ENCODE results near the gene DZIP1.

DNA sequence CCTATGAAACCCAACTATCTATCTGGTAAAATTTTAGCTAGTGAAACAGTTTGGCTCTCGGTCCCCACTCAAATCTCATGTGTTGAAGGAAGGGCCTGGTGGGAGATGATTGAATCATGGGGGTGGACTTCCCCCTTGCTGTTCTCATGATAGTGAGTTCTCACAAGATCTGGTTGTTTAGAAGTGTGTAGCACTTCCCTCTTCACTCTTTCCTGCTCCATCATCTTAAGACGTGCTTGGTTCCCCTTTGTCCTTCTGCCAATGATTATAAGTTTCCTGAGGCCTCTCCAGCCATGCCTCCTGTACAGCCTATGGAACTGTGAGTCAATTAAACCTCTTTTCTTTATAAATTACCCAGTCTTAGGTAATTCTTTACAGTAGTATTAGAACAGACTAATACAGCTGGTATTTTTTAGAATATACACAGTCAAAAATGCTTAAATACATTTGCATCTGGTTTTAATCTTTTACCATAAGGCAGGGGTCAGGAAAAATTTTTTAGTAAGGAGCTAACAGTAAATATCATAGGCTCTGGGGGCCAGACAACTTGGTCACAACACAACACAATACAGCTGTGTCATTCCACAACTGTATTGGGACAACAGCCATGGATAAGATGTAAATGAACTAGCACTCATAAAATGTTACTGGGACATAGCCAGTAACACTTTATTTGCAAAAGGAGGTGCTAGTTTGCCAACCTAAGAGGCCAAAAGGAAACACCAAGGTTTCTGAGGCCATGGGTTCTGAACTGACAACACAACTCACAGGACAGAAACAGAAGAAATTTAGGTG, 24.3 kb downstream of the DZIP1 start:
- no peak for TF ChIP-seq EZH2 (IDR thresholded peaks at IDR 0.05; ENCODE audit: borderline replicate concordance, insufficient read depth, low read depth, low read length, poor library complexity, severe bottlenecking)
- TF ChIP-seq, protein P1, sequence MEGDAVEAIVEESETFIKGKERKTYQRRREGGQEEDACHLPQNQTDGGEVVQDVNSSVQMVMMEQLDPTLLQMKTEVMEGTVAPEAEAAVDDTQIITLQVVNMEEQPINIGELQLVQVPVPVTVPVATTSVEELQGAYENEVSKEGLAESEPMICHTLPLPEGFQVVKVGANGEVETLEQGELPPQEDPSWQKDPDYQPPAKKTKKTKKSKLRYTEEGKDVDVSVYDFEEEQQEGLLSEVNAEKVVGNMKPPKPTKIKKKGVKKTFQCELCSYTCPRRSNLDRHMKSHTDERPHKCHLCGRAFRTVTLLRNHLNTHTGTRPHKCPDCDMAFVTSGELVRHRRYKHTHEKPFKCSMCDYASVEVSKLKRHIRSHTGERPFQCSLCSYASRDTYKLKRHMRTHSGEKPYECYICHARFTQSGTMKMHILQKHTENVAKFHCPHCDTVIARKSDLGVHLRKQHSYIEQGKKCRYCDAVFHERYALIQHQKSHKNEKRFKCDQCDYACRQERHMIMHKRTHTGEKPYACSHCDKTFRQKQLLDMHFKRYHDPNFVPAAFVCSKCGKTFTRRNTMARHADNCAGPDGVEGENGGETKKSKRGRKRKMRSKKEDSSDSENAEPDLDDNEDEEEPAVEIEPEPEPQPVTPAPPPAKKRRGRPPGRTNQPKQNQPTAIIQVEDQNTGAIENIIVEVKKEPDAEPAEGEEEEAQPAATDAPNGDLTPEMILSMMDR (IDR thresholded peaks at IDR 0.05): no peak
